B cell (primary cell): ENCODE results near the gene PPAN. TPM values are rescaled to one million over a fixed set of nuclear protein-coding genes. Genes with fewer than 3 reads are reported as not detected.

Experiments used
- ATAC-seq: fragments of 200-7000 bp; cut with Tn5 transposase; one replicate; pipeline ENCODE4 v1.10.0; 2021; ENCODE audit warnings: low read depth, mild to moderate bottlenecking, moderate number of reproducible peaks, moderate library complexity
- CTCF ChIA-PET: fragments of 350-600 bp; sonication (Branson Sonifier 250); formaldehyde crosslinking; loops from one replicate; lab custom pipeline; 2021; ENCODE audit warnings: antibody characterized with exemption, inconsistent platforms; lab: Charles Lee
- POLR2A ChIA-PET: fragments of 350-600 bp; sonication (Branson Sonifier 250); formaldehyde crosslinking; loops from one replicate; lab custom pipeline; 2021; ENCODE audit warnings: antibody characterized with exemption; lab: Charles Lee
- DNase-seq: peaks from one replicate; pipeline ENCODE4 v3.0.0; 2013
- H2AFZ ChIP-seq: 2 replicates; pipeline ENCODE4 v1.6.1; 2012; ENCODE audit warnings: mild to moderate bottlenecking, low read depth, low read length; ENCODE audit not compliant: insufficient read depth, poor library complexity, severe bottlenecking
- H3K27ac ChIP-seq, 2 donors: 1 replicate in 1 of 2; 2 replicates in 1 of 2; pipeline ENCODE4 v1.5.1; 2012 to 2013; ENCODE audit warnings: low read length in 2 of 2, mild to moderate bottlenecking in 2 of 2, moderate library complexity in 1 of 2
- H3K27me3 ChIP-seq, 4 experiments: fragments of 200-600 bp in 1 of 4; sonication (generic) in 1 of 4; replicated peaks in 1 of 4; 1 replicate in 2 of 4; 2 replicates in 2 of 4; pipeline versions ENCODE4 v1.6.1 to v1.7.0; 2013 to 2016; ENCODE audit warnings: low read length in 3 of 4, mild to moderate bottlenecking in 2 of 4, mixed read lengths in 1 of 4, moderate library complexity in 1 of 4; ENCODE audit not compliant: insufficient read depth in 4 of 4, control insufficient read depth in 3 of 4; ENCODE audit errors: control extremely low read depth in 1 of 4
- H3K36me3 ChIP-seq, 2 experiments: replicated peaks in 1 of 2; 1 replicate in 1 of 2; 2 replicates in 1 of 2; pipeline versions ENCODE4 v1.6.1 to v1.7.1; 2013; ENCODE audit warnings: low read length in 1 of 2; ENCODE audit not compliant: insufficient read depth in 2 of 2, control insufficient read depth in 1 of 2; ENCODE audit errors: control extremely low read depth in 1 of 2, extremely low read depth in 1 of 2
- H3K4me1 ChIP-seq, 2 donors: fragments of 200-600 bp in 1 of 2; sonication (generic) in 1 of 2; 1 replicate in 1 of 2; 2 replicates in 1 of 2; pipeline versions ENCODE4 v1.5.1 to v1.6.1; 2013 to 2017; ENCODE audit warnings: low read length in 2 of 2; ENCODE audit not compliant: control insufficient read depth in 2 of 2, insufficient read depth in 2 of 2
- H3K4me2 ChIP-seq: replicated peaks from 2 replicates; pipeline ENCODE3; 2012; ENCODE audit warnings: mild to moderate bottlenecking, low read depth, low read length; ENCODE audit not compliant: poor library complexity, severe bottlenecking
- H3K4me3 ChIP-seq, 5 experiments: fragments of 200-600 bp in 1 of 5; sonication (generic) in 1 of 5; 1 replicate in 3 of 5; 2 replicates in 2 of 5; pipeline versions ENCODE4 v1.5.1 to v1.7.0; 2011 to 2016; ENCODE audit warnings: low read length in 4 of 5, mild to moderate bottlenecking in 4 of 5, low read depth in 2 of 5, control low read depth in 1 of 5, moderate library complexity in 1 of 5; ENCODE audit not compliant: insufficient read depth in 1 of 5; ENCODE audit errors: control extremely low read depth in 1 of 5, extremely low read depth in 1 of 5
- H3K79me2 ChIP-seq: fragments of 200-600 bp; sonication (generic); one replicate; pipeline ENCODE4 v1.6.0; 2016; ENCODE audit warnings: low read length; ENCODE audit not compliant: control insufficient read depth, insufficient read depth
- H3K9ac ChIP-seq: fragments of 200-600 bp; sonication (generic); 2 replicates; pipeline ENCODE4 v1.6.1; 2017; ENCODE audit warnings: mild to moderate bottlenecking, low read length, moderate library complexity
- H3K9me3 ChIP-seq, 3 donors: one replicate each; pipeline versions ENCODE4 v1.6.1 to v1.7.1; 2013; ENCODE audit warnings: low read length in 2 of 3; ENCODE audit not compliant: control insufficient read depth in 2 of 3, insufficient read depth in 1 of 3; ENCODE audit errors: control extremely low read depth in 1 of 3
- H4K20me1 ChIP-seq: 2 replicates; pipeline ENCODE4 v1.6.0; 2012; ENCODE audit warnings: mild to moderate bottlenecking, low read length; ENCODE audit not compliant: insufficient read depth, control insufficient read depth, poor library complexity, severe bottlenecking
- H3K27ac Mint-ChIP-seq: one replicate; pipeline ENCODE4 v1.8.0; 2021; ENCODE audit warnings: mixed read lengths
- H3K27me3 Mint-ChIP-seq: one replicate; pipeline ENCODE4 v1.8.0; 2021; ENCODE audit warnings: mixed read lengths
- H3K4me1 Mint-ChIP-seq: one replicate; pipeline ENCODE4 v1.8.0; 2021; ENCODE audit warnings: mixed read lengths
- H3K4me3 Mint-ChIP-seq: one replicate; pipeline ENCODE4 v1.8.0; 2021; ENCODE audit warnings: mixed read lengths
- H3K9me3 Mint-ChIP-seq: one replicate; pipeline ENCODE4 v1.8.0; 2022; ENCODE audit warnings: mixed read lengths; ENCODE audit not compliant: insufficient read depth
- EZH2 ChIP-seq: IDR thresholded peaks from 2 replicates; pipeline ENCODE4 v1.6.1; 2012; ENCODE audit warnings: borderline replicate concordance, low read depth, mild to moderate bottlenecking, moderate library complexity, low read length; ENCODE audit not compliant: insufficient read depth, poor library complexity, severe bottlenecking
- WGBS: methylation state at CpG from one replicate; pipeline ENCODE4 v1.1.5; 2013; ENCODE audit warnings: missing lambda C conversion rate; ENCODE audit not compliant: insufficient coverage; 5-methylcytosine and 5-hydroxymethylcytosine counted together
- intact Hi-C: fragments of 100-400 bp; cut with micrococcal nuclease; formaldehyde crosslinking; loops from one replicate; pipeline ENCODE4 v1.10.0; 2022
- polyA plus RNA-seq: library from polyadenylated mRNA; depleted of rRNA; stranded (reverse); fragments of >200 nt; gene quantifications from 2 replicates; pipeline ENCODE4 v1.2.3, GENCODE V29; 2012
- total RNA-seq, 2 donors: library from RNA; stranded (reverse); fragments of 120-200 nt in 1 of 2; gene quantifications; 1 replicate in 1 of 2; 2 replicates in 1 of 2; pipeline versions ENCODE4 v1.2.3 to v1.2.4, GENCODE V29; 2013 to 2022
- TF ChIP-seq, protein P1 (sequence below): fragments of 200-600 bp; IDR thresholded peaks from one replicate; pipeline ENCODE4 v1.8.0; 2022; ENCODE audit warnings: antibody characterized with exemption, mild to moderate bottlenecking

PPAN gene
- total and polyA plus RNA-seq, 2 donors (not counting 1 experiment from before 2014, with no cell fraction given): 42.2 to 88.0 TPM

DNA sequence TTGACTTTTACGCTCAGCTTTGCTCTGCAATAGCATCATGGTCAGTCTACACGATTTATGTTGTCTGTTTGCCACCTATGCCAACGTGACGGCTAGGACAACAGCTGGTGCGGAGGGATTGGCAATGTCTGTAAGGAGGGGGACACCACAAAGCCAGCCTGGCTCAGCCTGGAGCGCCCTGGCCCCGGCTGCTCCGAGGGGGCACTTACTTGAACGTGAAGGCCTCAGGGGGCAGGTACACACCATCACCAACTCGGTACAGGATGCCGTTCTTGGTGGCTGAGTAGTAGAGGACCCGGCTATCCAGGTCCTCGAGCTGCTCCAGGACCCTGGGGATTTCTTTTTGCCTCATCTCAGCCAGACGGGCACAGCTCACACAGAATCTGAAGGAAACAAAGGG lies 40.0 kb downstream of the PPAN start:
- Histone ChIP-seq H4K20me1 (no peaks in the 10 kb centered on the region), H3K36me3 (peaks cover 1 to 82% of the 10 kb centered on the region in 2 experiments), H3K27ac (no peak overlapping the region), H3K9me3 (no peaks in the 10 kb centered on the region), H2AFZ (no peak overlapping the region), H3K79me2 (no peaks in the 10 kb centered on the region), H3K4me1 (no peaks in the 10 kb centered on the region), H3K27me3 (no peaks in the 10 kb centered on the region), H3K4me2 (no peak overlapping the region), H3K9ac (no peak overlapping the region), H3K4me3 (no peak overlapping the region)
- Mint-ChIP-seq H3K4me1 (no peaks in the 10 kb centered on the region), H3K4me3 (no peak overlapping the region), H3K27ac (no peak overlapping the region), H3K9me3 (no peaks in the 10 kb centered on the region), H3K27me3 (no peaks in the 10 kb centered on the region)
- ChIA-PET CTCF (interaction anchor here (0.6 to 0.8 kb wide), 3 partner anchors 9 to 282 kb away, joined by 3 to 4 read pairs (median 4); no protein-coding TSS in a partner anchor), POLR2A (no interaction called here)
- intact Hi-C loops: no loop called here
- DNase-seq (no peak), ATAC-seq (no peak)
- no peak for TF ChIP-seq EZH2
- TF ChIP-seq, protein P1, sequence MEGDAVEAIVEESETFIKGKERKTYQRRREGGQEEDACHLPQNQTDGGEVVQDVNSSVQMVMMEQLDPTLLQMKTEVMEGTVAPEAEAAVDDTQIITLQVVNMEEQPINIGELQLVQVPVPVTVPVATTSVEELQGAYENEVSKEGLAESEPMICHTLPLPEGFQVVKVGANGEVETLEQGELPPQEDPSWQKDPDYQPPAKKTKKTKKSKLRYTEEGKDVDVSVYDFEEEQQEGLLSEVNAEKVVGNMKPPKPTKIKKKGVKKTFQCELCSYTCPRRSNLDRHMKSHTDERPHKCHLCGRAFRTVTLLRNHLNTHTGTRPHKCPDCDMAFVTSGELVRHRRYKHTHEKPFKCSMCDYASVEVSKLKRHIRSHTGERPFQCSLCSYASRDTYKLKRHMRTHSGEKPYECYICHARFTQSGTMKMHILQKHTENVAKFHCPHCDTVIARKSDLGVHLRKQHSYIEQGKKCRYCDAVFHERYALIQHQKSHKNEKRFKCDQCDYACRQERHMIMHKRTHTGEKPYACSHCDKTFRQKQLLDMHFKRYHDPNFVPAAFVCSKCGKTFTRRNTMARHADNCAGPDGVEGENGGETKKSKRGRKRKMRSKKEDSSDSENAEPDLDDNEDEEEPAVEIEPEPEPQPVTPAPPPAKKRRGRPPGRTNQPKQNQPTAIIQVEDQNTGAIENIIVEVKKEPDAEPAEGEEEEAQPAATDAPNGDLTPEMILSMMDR: no peak
- 97% methylated on average over 13 of the region's 14 CpGs for WGBS

DNA sequence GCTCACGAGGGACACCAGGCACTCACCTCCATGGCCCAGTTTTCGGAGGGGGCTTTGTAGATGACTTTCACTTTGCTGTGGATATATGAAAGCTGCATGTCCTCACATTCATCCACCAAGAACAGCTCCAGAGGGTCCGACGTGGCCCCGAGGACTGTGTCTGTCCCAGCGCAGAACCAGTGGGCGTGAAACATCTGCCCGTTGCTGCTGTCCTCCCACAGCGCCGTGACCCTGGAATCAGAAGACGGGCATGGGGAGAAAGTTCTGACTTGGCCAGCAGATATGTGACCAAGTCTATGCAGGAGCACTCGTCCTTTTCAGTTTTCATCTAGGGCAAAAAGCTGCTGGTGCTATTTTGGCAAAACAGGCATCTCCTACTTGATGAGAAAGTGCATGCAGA lies 43.3 kb downstream of the PPAN start:
- Histone ChIP-seq H3K27ac (no peak overlapping the region), H3K4me3 (no peak overlapping the region), H3K79me2 (no peaks in the 10 kb centered on the region), H3K4me1 (no peaks in the 10 kb centered on the region), H3K9ac (no peak overlapping the region), H3K27me3 (no peaks in the 10 kb centered on the region), H3K4me2 (no peak overlapping the region), H3K36me3 (peaks cover 4 to 78% of the 10 kb centered on the region in 2 experiments), H4K20me1 (no peaks in the 10 kb centered on the region), H3K9me3 (no peaks in the 10 kb centered on the region), H2AFZ (no peak overlapping the region)
- H3K27ac Mint-ChIP-seq: no peak overlapping the region
- H3K4me1 Mint-ChIP-seq: no peaks in the 10 kb centered on the region
- ChIA-PET POLR2A (no interaction called here), CTCF (interaction anchor here (1.8 kb wide), 1 partner anchor 101 kb away, joined by 6 read pairs; no protein-coding TSS in a partner anchor)
- DNase-seq (no peak), ATAC-seq (no peak)
- H3K9me3 Mint-ChIP-seq: no peaks in the 10 kb centered on the region
- H3K4me3 Mint-ChIP-seq: no peak overlapping the region
- intact Hi-C loops: no loop called here
- TF ChIP-seq, protein P1: no peak
- TF ChIP-seq EZH2: no peak
- H3K27me3 Mint-ChIP-seq: no peaks in the 10 kb centered on the region
- over 99% methylated on average over 11 of the region's 12 CpGs for WGBS
